Cerebellar cortex (tissue), 1 donor: ENCODE data around the gene MGMT.

Experiments used
- DNase-seq: peaks from one replicate; pipeline ENCODE4 v3.0.0-alpha.2; 2015; ENCODE audit warnings: low spot score

Gene MGMT

DNA sequence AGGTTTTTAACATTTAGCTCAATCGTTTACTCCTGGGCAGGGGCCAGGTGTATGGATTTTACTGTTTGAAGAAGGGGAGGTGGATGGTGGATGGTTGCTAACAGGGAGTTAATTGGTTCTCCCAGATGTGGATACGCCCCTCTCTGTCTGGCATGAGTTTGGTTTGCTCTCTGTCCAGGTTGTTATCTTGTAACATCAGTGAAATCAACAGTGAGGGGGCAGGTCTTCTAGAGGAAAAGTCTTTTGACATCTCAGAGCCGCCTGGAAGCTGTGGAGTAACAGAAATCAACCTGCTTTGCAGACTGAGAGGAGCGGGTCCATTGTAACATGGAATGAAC is 243.4 kb downstream of the MGMT start:
- DNase-seq = no peak

DNA sequence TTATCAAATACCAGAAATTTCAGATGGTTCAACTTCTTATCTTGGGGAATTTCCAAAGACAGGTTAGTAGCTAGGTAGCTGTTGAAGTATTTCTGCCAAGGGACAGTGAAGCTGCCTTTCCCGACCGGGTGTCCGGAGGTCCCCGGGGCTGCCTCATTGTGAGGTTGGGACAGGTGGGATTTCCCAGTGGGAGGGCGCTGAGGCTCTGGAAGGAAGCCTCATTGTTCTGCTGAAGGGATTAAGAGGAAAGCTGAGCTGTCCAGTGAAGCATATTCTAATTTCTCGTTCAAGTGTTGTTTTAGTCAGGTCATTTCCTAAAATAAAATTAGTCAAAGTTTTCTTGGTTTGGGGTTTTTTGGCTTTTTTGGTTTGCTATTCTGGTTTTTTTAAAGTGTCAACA is 244.2 kb downstream of the MGMT start:
- DNase-seq = no peak

DNA sequence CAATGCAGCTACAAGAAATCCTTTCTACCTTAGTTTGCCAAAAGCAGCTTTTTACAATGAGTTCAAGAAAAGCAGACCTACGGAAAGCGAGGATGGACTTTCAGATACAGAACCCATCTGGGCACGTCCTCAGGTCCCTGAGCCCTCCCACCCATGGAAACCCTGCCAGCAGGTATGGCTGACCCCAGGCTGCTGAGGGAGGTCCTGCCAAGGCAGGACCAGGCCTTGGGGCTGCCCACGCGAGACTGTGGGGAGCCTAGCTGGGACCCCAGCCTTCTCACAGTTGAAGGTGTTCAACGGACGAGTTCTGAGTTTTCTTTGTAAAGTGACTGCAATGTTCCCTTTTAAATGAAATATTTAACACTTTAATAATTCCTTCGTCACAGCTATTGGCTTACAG is 245.0 kb downstream of the MGMT start:
- no peak for DNase-seq

DNA sequence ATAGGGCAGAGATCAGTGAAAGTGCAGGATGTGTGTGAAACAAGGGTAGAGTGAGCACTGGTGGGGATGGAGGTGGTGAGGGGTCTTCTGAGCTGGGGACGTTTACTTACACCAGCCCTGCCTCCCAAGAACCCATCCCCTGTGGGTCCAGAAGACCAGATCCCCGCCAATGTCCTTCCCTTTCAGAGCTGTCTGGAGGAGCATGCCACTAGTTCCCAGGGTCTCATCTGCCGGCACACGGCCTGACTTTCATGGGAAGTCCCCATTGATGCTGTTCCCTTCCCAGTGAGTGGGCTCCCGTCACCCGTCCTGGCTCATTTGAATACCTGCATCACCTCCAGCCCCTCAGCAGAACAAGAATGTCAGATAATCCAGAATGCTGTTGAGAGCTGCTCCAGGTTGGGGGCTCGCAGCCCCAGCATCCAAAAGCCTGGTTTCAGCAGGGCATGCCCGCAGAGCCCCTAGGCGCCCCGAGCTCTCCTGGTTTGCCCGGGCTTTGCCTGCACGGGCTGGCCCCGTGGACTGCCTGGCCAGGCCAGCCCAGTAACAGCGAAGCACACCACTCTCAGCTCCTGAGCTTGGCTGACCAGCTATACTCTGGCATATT is 246.7 kb downstream of the MGMT start:
- no peak for DNase-seq

DNA sequence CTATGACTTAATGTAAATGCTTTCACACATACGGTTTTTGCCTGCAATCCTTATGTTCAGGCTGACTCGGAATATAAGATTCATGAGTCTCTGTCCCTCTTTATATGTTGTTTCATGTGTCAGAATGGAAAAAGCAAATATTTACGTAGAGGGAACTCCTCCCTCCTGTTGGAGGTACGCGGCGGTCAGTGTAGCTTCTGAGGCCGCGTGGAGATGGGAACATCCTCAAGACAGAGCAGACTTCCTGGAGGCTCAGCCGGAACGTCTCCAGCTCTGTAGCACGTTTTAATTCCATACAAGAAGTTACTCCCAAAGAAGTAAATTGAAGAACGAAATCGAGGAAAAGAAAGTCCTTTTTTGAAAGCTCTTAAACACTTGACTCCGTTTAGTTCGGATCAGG is 248.8 kb downstream of the MGMT start:
- no peak for DNase-seq

DNA sequence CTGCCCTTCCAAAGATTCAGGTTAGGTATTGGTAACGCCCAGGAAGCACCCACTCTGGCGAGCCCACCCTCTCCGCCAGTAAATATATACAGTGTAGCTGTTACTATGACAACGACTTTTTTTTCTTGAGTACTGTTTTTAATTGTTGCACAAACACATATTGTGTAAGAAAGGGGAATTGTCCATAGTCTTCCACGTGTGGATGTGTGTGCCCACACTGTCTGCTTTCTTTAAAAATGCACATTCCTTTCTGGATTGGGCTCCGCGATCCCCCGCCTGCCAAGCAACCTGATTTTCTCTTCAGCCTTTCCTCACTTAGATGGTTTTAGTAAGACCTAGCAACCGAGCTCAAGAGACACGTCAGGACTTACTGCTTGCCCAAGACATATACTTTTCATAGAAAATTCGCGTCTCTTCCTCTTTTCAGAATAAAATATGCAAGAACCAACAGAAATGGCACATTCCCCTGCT is 249.2 kb downstream of the MGMT start:
- DNase-seq = no peak

DNA sequence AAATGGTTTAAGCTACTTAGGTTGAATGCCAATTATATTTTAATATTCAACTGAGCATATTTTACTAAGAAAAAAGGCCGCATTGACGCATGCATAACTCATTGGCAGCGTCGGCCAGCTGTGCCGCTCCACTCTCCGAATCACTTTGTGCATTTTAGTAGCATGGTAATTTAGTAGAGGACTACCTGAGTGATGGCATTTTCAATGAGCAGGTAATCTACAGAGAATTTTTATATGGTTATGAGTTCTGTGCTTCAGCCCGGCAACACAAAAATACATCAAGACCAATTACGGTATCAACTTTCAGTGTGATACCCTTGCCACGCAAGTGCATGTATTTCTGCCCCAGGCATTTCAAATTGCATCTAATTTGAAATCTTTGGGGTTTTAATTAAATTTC is 249.8 kb downstream of the MGMT start:
- DNase-seq = no peak

DNA sequence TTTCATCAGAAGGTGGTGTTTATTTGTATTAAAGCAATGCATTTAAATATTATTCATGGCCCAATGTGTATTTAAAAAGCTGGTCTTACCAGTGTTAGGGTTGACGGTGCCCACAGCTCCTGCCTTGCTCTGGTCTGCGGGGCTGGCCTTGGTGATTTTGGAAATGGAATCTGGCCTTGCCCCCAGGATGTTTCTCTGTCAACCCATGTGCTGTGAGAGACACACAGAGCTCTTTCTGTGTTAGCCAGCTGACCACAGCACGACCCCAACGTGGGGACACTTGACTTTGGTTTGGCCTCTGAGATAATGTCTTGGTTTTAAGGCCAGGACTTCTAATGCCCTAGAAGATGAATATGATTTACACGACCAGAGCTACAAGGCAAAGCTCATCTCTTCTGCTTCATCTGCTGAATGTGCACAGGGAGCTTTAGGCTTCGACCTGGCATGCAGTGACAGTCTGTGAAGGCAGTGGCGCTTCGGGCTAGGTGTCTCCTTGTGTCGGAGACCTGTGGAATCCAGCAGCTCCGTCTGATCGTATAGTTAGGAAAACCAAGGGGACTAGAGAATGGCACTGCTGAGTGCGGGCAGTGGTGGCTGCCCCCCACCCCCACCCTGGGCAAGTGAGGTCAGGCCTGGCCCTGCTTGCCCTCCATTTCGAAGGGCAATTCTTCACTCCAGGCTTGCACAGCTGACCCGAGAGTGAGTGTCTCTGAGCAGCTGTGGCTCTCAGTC is 250.9 kb downstream of the MGMT start:
- DNase-seq = no peak

DNA sequence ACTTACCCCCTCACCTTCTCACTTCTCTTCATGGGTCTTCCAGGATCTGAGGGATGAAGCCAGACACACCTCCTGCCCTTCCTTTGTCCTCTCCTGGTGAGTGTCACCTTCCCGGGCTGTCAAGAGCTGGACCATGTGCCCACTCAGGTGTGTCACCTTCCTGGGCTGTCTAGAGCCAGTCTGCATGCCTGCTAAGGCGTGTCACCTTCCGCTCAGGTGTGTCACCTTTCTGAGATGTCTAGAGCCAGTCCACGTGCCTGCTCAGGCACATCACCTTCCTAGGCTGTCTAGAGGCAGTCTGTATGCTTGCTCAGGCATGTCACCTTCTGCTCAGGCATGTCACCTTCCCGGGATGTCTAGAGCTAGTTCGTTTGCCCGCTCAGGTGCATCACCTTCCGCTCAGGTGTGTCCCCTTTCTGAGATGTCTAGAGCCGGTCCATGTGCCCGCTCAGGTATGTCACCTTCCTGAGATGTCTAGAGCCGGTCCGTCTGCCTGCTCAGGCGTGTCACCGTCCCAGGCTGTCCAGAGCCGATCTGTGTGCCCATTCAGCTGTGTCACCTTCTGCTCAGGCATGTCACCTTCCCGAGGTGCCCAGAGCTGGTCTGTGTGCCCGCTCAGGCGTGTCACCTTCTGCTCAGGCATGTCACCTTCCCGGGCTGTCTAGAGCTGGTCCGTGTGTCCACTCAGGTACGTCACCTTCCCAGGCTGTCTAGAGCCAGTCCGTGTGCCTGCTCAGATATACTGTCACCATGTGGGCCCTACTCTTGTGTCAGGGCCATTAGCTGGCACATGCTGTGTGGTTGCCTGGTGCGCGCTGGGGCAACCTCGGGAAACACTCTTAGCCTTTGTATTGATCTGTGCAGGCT is 251.7 kb downstream of the MGMT start:
- no peak for DNase-seq

DNA sequence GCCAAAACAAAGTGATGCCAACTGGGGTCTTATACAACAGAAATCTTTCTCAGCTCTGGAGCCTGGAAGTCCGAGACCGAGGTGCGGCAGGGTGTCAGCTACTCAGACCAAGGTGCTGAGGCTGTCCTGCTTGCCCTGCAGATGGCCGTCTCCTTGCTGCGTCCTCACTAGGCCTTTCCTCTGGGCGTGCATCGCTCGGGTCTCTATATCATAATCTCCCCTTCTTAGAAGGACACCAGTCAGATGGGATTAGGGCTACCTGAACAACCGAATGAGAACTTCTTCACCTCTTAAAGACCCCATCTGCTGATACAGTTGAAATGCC is 252.3 kb downstream of the MGMT start:
- no peak for DNase-seq

DNA sequence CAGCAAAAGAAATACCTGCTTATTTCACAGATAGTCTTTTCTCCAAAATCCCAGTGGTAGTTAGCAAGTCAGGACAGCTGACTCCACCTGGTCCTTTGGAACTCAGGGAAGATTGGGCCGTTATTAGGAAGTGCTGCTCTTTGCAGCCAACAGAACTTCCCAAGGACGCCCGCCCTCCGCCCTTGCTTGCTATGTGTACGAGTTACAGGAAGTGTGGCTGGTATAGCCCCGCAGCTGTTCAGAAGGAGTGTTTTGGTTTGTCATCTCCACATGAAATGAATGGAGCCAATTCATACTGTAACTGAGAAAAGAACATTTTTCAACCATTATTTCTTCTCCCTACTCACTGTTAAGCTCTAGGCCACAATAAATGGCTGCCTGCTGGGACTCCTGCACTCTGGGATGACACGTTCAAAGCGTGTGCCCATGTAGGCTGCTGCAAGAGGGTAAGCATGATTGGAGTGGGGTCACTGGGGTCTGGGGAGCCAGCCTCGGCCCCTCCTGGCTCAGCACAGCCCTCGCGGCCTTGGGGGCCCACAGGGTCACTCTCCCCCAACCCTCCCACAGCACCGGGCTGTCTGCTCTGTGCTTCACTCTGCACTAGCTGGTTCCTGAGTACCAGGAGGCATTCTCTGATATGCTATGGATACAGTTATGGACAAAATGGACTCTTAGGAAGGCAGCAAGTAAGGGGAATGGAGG is 253.0 kb downstream of the MGMT start:
- no peak for DNase-seq

DNA sequence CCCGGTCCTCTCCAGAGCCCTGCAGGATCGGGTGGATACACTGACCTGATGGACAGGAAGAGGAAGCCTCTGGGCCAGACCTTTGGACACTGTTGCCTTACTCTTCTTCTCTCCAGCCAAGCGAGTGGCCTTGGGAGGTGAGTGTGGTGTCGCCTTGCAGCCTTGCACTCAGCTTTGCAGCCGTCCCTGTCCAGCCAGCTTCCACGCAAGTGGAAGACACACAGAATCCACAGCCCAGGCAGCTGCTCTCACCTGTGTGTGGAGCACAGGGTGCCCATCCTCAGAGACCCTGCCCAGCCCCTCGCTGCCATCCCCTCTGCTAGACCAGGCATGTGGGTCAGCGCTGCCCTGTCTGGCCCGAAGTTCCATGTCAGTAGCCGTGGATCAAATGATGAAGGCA is 258.0 kb downstream of the MGMT start:
- DNase-seq = no peak

DNA sequence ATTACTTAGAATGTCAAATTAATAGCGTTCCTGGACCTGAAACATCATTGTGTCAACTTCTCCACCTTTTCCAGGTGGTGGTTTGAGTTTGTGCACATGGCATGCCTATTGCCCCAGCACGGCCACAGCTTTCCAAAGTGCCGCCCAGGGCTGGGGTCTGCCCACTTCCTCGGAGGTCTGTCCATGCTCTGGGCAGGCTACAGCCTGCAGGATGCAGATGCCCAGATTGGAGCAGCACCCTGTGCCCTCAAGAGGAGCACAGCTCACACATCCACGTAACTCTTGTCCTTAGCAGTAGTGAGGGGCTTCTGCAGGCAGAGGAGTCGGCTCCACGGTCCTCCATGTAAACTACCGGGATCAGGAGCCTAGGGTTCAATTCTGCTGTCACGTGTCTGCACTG is 258.4 kb downstream of the MGMT start:
- DNase-seq = no peak

DNA sequence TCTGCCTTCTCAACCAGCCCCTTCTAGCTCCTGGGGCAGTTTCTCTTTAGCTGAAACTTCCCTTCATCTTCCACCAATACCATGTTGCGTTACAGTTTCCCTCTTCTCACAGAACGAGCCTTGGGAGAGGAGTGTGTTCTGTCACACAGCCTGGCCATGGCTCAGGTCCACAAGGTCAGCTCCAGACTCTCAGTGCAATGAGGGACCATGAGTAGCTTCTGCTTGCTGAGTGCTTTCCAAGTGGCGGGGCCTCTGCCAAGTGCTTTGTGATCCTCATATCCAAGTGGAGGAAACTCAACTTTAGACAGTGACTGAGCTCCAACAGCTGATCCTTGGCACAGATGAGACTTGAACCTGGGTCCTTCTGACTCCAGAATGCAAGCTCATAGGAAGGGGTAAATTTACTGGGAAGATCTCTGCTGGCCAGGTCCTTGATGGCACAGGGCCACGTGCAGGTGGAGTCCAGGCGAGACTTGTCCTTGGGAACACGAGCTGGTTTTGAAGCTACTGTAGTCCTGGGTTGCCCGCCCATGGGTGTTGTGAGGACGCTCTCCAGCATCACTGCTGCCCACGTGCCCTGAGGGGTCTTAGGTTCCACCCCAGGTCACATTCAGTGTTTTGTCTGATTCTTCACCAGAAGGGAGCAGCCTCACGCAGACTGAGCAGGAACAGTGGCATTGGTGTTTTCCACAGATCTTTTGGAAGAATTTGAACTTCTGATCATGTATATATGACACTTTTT is 259.0 kb downstream of the MGMT start:
- no peak for DNase-seq

DNA sequence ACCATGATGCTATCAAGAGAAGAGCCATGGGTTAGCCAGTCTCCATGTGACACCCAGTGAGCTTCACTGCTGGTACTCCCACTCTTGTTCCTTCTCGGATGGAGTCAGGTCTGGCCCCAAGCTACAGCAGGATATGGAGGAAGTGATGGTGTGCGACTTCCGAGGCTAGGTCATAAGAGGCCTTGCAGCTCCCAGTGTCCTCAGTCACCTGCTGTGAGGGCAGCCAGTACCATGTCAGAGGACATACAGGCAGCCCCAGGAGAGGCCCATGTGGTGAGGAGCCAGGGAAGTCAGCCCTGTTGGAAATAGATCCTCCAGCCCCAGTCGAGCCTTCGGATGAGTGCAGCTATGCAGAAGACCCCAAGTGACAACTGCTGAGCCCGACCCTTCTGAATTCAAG is 260.0 kb downstream of the MGMT start:
- DNase-seq = no peak

DNA sequence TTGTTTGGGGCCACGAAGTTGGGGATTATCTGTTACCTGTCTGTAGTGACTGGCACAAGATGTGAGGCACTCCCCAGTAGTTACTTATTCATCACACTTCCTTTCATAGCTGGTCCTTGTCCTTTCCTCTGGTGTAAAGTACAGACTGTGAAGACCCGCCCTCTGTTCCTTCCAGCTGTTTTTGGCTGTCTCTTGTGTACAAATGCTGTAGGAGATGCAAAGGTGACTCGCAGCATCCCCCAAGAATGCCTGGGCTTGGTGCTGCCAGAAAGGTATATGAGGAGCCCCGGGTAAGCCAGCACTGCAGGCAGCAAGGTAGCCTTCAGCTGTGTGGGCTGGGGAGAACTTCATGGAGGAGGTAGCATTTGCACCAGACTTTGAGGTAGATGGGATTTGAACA is 260.5 kb downstream of the MGMT start:
- no peak for DNase-seq

DNA sequence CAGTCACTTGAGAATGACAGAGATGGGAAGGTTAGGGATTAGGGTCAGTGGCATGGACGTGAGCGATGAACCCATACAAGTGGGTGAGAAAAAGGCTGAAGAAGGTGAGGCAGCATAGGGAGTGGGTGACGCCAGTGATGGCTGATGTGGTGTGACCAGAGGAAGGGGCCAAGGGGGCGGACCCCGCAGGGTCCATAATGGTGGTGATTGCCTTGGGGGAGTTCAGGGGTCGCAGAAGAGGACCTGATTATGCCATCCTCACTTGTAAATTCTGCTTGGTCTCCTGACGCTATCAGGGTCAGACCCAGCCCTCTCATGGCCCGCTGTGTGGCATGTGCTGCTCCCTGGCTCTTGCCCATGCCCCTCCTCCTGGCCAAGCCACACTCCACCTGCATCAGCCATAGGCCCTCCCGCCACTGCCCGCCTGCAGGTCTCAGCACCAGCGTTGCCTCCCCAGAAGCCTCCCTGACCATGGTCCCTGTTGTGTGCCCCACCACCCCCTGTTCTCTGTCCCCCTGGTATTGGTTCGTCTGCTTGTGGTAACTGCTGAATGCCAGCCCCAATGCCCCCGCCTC is 261.3 kb downstream of the MGMT start:
- DNase-seq = no peak

DNA sequence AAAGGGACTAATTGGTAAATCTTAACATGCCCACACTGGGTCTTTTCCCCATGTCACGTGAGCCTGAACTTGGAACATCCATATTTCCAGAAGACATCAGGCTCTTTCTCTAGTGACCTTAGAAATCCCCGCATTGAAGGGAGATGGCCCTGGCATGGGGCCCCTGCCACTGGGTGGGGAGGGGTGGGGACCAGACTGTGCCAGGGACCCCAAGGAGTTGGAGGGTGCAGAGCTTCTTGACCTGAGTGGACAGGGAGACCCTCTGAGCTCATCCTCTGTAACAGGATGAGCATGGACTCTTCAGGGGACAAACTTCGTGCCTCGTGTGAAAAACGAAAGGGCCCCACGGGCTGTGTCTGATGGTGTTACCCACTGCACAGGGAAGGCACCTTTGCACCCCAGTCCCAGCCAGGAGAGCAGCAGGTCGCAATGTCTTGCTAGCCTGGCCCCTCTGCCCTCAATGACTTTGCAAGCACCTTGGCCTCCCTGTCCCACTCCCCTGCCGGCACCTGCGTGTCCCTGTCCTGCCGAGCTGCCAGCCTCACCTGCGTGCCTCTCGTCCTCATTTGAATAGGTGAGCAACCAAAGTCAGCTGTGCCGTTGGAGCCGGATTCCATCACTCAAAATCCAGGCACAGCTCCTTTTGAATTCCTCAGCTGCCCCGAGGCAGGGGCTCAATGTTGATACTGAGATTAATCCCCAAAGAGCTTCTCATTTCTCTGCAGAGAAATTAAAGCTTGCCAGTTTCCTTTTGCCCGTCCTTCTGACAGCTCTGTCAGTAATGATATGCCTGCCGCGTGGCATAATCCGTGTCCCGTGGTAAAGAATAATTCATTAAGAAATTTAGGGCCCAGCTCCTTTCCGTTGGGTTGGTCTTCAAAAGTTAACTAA is 262.1 kb downstream of the MGMT start:
- DNase-seq = no peak

DNA sequence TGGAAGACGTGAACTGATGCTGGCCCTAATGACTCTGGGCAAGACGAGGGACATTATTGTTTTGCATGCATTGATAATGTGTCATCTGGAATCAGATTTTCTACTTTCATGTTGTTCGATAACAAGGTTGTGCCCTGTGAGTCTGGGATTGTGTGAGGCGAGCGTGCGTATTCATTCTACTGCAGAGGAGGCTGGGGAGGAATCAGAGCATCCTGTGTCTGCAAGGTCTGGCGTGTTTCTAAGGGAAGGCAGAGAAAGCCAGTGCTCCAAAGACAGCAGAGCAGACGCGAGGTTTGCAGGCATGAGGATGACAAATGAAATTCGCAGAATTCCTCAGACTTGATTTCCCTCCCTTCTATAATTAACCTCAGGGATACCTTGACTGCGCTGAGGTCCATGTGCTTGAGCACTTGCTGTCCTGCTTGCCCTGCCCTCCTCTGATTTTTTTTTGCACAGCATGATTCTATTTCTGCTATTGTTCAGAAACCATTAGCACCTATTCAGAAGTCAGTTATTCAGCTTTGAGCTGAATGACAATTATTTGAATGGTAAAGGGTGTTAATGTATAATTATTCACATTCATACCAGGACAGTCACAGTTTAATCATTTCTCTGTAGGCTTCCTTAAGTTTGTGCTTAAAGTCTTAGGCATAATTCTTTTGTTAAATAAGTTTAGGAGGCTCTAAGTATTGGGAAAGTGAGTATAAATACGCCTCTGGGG is 263.4 kb downstream of the MGMT start:
- no peak for DNase-seq

DNA sequence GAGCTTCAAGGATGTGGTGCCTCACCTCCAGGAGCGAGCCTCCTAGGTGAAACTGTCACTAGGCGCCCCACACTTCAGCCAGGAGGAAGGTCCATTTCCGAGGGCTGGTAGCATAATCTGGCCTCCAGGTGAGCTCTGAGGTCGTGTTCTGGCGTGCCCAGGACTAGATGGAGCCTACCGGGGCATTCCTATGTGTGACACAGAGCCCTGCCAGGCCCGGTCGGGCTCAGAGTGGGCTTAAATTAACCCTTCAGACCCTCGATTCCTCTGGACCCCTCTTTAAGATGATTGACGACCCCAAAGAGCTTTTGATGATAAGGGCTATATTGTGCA is 263.9 kb downstream of the MGMT start:
- no peak for DNase-seq
